C1 segment of cervical spinal cord (tissue), 14 donors: ENCODE measurements around the gene APEH.
A peak's percentile ranks its signal among the peaks of the same experiment; 100 is the strongest.
"Not testable (repeated sequence)": the region's sequence is repeated elsewhere in the genome, so short reads cannot be mapped to it uniquely, and the experiment has no call there.

ENCODE experiments used
- DNase-seq, 14 donors: peaks; one replicate each; lab custom pipeline; 2025; lab: John Stamatoyannopoulos, UW

APEH gene

DNA sequence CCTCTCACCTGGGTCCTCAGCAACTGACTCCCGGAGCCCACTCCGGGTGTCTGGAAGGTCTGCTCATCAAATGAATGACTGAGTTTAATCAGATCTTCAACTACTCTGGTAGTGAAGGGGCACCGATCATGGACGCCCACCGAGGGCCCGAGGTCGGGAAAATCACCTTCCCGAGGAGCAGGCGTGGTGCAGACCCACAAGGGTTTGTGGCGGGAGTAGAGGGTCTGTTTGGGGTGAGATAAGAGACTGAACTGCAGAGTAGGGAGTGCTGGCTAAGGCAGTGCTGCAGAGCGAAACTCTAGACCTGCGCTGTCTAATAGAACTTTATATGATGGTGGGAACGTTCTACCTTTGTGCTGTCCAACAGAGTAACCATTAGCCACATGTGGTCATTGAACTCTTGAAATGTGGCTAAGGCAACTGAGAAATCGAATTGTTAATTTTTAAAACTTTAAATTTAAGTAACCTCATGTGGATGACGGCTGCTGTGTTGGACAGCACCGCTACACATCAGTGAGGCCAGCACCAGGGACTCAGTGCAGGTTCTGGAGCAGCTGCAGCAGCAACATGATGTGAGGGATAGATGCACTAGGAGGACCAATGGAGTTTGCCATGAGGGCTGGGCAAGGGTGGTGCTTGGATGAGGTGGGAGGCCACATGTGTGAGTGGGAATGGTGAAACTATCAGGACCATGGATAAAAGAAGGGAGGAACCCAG lies 15.9 kb downstream of the APEH start:
- DNase-seq = not testable (repeated sequence)

DNA sequence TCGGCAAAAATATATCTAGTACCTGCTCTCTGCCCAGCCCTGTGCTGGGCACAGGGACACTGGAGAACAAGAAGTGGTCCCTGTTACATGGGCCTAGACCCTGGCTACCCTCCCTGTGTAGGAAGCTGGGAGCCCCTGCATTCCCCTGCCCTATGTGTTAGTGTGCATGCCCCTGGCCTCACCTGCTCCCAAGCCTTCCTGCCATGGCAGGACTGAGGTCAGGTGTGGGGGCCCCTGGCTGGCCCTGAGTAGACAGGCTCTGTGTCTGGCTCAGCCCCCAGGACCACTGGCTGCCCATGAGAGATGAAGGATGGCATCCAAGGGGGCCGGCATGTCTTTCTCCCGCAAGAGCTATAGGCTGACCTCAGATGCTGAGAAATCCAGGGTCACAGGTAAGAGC lies 16.7 kb downstream of the APEH start:
- not testable (repeated sequence) for DNase-seq

DNA sequence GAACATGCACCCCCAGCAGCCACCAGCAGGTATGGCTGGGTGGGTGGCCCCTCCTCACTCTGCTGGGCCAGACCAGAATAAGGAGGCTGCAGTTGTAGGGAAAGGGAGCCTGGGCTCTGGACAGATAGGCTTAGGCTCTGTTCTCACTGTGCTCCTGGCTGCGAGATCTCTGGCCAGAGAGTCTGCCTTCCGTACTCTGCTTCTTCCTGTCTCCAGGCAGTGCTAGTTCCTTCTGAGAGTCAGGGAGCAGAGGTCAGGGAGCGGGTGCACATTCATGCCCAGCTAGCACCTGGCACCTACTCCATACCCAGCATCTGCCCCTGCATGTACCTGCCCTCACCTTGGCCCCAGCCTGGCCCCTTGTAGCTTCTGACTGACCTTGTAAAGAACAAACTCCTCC lies 17.3 kb downstream of the APEH start:
- DNase-seq = not testable (repeated sequence)

DNA sequence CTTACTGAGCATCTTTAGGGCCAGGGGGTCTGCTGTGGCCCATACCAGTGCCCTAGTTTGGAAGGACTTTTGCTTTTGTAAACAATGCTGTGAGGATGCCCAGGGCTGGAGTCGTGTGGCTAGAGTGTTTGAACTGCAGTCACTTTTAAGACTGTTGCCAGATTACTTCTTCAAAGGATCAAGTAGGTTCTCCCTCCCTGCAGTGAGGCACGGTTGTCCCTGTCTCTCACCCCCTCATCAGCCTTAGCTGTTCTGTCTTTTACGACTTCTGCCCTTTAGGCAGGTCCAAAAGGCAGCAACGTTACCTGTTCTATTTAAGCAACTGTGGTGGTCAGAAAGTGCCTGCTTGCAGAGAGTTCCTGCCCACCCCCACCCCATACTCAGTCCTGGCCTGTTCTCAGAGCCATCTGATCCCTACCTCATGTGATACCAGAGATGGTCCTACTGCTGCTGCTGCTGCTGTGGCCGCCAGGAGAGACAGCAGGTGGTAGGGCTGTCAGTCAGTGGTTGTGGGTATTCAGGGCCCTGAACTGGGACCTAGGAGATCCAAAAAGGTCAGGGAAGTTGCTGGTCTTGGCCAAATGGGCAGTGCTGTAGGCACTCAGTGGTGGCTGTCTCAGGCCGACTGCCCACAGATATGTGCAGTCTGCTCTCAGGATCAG lies 20.4 kb downstream of the APEH start:
- DNase-seq = not testable (repeated sequence)

DNA sequence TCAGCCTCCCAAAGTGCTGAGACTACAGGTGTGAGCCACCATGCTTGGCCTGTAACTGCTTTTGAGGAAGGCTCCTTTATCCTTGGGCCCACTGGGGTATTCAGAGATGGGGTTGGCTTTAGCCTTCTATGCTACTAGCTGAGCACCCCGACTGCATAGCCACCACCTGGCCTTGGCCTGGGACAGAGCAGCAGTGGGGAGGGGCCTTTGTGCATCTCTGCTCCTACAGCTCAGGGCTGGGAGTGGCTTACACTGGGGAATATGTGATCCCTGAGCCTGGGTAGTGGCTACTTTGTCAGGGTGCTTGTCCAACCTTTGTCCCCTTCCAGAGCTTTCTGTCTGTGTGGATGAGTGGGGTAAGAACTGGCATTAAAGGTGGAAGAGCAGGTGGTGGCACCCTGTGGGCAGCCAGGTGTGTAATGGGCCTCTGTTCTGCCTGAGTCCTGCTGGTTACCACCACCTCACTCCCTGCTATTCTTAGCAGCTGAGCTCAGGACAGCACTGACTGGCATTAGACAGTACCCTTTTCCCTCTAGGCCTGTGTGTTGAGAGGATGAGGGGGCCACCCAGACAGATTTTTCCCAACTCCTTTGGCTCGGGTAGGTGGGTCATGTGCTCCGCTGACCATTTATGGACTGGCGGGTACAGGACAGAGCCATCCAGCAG lies 21.3 kb downstream of the APEH start:
- DNase-seq = not testable (repeated sequence)

DNA sequence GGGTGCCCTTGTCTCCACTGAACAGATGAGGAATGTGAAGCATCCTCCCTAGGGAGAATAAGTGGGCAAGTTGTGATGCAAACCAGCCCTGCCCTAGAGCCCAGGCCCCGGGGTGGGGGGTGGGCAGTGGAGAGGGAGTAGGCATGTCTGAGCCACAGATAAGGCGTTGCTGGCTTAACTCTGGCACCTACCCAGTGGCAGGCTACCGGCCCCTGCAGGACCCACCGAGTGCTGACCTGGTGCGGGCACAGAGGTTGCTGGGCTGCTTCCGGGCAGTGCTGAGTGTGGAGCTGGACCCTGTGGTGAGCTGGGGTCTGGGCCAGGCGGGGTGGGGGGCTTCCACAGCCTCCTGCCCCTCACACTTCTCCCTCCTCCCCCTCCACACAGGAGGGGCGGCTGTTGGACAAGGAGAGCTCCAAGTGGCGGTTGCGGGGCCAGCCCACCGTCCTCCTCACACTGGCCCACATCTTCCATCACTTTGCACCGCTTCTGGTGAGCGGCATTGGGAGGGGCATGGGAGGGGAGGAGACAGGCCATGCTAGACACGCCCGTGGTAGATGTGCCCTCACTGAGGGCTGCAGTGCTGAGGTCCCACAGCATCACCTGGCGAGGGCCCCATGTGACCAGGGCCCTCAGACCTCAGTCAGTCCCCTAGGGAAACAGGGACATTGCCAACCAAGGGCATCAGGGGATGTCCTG lies 25.3 kb downstream of the APEH start:
- DNase-seq = no peak

DNA sequence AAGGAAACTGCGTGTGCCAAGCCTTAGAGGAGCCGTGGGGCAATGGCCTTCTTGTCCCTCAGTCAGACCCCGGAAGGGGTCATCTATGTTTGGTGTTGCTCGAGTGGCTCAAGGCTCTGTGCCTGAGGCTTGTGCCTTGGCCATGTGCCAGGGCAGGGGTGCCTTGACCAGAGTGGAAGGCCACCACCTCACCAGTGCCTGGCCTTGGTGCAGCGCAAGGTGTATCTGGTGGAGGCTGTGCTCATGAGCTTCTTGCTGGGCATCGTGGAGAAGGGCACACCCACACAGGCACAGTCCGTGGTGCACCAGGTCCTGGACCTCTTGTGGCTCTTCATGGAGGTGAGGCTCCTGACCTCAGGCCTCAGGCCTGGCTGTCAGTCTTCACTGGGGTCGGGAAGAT lies 25.9 kb downstream of the APEH start:
- DNase-seq = no peak

DNA sequence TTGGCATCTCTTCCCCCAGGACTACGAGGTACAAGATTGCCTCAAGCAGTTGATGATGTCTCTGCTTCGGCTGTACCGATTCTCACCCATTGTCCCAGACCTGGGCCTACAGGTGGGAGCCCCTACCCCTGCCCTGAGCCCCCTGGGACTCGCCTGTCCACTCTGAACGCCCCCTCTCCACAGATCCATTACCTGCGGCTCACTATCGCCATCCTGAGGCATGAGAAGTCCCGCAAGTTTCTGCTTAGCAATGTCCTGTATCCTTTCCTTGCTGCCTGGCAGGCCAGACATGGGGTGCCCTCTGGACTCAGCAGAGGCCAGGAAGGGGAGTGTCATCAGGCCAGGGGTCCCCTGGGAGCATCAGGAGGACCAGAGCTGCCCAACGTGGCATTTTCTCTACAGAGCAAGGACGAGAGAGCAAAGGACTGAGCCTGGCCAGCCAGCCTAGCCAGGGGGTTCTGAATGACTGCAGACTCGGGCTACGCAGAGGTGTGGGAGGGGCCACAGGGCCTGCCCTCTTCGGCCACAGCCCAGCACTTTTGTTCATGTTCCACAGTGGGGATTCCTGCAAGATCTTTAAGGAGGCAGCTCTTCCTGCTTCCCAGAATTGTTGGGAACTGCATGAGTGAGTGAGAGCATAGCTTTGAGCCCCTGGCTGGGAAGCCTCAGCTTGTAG lies 26.4 kb downstream of the APEH start:
- DNase-seq = no peak

DNA sequence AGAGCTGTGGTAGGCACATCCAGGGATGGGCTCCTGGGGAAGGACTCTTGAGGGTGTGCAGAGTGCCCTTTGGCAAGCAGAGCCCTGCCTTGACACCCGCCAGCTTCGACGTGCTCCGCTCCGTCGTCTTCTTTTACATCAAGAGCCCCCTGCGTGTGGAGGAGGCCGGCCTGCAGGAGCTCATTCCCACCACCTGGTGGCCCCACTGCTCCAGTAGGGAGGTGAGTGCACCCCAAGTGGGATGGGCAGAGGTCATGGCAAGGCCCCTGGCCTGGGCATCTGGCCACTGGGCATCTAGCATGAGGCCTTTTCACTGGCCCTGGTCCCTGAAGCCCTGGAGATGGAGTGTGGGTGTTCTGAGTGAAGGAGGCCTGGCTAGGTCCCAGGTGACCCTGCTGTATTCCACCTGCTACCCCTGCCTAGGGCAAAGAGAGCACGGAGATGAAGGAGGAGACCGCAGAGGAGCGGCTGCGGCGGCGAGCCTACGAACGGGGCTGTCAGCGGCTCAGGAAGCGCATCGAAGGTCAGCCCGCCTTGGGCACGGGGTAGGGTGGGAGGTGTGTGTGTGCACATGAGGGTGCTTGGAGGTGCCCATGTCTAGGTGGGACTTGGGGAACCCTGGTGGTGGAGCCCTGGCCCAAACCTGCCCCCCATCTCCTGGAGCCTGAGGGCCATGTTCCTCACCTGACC lies 27.4 kb downstream of the APEH start:
- no peak for DNase-seq

DNA sequence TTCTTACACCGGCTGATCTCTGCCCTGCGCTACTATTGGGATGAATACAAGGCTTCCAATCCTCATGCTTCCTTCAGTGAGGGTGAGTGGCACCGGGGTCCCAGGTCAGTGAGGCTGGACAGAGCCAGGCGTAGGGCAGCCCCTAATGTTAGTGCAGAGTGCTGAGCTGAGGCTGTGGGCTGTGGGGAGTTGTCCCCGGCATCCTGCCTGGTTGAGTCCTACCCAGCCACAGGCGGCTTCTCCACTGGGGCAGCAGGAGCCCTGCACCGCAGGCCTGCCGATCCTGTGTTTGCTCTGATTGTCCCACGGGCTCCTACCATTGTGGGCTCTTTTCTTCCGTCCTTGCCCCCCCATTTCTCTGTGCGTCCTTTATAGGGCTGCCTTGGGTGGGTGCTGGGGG lies 28.5 kb downstream of the APEH start:
- DNase-seq = no peak

DNA sequence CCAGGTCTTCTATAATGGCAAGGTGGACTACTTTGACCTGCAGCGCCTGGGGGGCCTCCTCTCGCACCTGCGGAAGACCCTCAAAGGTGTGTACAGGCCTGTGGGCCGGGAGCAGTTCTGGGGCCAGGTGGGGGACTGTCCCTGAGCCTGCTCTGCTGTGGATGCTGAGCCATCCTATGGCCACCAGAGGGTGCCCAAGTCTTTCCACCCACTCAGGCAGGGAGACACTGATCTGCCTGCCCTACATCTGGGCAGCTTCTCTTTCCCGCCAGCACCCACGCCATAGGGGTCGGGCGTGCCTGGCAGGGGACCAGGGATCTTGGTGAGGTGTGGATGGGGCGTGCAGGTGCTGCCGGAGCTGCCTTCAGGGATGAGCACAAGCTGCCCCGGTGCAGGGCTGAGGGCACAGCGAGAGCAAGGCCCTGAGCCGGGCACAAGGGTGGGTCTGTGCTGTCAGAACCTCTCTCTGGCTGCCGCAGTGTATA lies 29.3 kb downstream of the APEH start:
- peak in 5 of 14 donors; percentile 5 to 36 (median 10) for DNase-seq

DNA sequence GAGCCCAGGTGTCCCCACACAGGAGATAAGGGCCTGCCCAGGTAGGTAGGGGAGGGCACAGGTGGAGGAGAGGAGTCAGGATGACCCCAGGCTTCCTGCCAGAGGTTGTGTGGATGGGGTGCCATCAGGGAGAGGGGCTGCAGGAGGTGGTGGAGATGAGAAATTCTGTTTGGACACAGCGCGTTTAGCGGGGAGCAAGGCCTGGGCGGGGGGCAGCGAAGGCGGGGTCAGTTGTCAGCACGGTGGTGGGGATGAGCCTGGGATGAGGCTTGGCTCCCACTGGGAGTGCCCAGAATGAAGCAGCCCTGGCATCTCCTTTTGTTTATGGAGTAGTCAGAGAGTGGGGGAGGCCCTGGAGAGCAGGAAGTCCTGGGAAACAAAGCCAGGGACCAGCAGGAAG lies 29.8 kb downstream of the APEH start:
- DNase-seq = no peak

DNA sequence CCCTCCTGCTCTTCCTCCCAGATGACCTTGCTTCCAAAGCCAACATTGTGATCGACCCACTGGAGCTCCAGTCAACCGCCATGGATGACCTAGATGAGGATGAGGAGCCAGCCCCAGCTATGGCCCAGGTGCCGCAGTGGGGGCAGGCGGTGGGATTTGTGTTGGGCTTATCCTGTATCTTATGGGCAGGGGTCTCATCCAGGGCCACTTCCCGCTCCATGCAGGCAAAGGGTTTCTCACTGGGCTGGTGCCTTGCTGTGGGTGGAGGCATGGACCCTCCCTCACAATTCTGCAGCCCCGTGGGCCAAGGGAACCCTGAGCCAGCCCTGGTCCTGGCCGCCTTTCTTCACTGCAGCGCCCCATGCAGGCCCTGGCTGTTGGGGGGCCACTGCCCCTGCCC lies 30.5 kb downstream of the APEH start:
- no peak for DNase-seq

DNA sequence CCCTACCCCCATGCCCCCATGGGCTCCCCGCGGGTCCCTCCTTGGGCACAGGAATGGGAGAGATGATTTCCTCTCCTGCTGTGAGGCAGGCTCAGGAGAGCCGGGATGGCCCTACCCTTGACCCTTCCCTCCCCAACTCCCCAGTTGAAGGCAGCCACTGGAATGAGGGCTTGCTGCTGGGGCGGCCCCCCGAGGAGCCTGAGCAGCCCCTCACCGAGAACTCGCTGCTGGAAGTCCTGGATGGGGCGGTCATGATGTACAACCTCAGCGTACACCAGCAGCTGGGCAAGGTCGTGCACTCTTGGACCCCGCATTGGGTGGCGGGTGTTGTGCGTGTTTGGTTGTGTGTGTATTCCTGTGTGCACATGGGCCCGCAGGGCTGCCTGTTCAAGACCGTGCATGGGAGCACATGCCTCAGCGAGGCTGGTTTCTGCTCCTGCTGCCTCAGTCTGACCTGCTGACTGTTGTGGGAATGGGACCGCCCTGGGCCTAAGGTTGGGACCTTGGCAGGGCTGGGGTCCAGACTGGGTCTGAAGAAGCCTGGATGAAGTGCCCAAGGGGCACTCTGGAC lies 31.3 kb downstream of the APEH start:
- DNase-seq = no peak

DNA sequence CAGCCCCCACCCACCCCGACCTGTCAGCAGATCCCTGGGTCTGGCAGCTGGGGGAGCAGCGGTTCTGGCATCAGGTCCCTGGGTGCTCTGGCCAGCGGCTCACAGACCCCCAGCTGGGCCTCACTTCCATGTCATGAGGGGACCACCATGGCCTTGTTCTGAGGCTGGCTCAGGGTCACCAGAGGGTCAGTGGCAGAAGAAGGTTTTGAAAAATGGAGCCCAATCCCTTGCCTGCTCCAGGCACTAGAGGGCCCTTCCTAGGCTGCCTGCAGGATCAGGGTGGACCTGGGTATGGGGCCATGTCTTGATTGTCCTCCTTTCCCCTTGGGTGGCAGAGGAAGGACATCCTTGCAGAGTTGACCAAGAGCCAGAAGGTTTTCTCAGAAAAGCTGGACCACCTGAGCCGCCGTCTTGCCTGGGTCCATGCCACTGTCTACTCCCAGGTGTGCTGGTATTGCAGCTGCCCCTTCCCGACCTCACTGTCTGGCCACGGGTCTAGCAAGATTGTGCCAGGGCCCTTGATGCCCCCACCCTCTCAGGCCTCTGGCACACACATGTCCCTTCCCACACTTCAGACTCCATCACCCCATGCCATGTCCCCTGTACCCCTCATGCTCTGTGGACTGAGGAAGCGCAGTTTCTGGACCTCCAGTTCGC lies 32.4 kb downstream of the APEH start:
- no peak for DNase-seq

DNA sequence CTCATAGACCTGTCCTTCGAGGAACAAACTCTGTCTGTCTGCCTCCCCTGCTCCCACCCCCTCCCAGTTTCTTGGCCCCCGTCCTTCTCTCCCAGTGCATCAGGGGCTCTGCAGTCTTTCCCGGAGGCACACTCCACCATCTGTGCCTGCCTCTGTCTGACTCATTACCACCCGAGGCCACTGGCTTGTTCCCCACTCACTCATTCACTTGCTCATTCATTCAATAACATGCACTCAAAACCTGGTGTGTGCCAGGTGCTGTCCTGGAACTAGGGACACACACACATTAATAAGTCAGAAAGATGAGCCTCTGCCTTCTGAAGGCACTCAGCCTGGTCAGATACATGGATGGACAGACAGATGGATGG lies 32.9 kb downstream of the APEH start:
- DNase-seq = no peak

DNA sequence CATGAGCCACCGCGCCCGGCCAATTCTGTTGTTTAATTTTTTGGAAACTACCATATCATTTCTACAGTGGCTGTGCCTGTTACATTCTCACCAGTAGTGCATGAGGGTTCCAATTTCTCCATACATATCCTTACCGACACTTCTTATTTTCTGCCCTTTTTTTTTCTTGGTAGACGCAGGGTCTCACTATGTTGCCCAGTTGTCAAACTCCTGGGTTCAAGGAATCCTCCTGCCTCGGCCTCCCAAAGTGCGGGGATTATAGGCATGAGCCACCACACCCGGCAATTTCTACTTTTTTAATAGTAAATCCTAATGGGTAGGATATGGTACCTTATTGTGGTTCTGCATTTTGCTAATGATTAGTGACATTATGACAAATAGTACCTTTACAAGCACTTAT lies 35.7 kb downstream of the APEH start:
- DNase-seq = no peak

DNA sequence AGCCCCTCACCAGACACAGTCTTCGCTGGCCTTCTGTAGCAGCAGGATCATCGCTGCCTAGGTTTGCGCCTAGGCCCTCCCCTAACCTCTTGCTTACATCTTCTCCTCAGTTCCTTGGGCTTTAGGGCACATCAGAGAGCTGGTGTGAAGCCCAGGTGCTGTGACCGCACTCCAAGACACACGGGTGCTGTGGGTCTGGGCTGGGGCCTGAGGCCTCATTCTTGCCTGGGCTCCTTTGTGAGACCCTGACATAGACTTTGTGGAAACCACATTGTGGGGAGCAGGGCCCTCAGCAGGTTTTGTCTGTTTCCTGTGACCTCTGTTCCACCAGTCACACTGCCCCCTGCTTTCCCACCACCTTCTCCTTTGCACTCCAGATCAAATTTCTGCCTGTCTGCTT lies 37.3 kb downstream of the APEH start:
- DNase-seq = no peak

DNA sequence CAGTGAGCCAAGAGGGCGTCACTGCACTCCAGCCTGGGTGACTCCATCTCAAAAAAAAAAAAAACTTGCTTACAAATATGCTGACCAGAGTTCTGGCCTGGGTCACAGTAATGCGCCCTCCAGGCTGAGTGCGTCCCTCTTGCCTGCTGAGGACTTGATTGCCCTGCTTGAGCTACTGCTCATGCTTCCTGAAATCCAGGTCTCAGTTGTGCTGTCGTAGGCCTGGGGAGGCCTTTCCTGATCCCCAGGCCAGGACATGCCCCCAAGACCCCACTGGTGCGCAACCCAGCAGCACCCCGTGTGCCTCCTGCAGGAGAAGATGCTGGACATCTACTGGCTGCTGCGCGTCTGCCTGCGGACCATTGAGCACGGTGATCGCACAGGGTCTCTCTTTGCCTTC lies 38.0 kb downstream of the APEH start:
- DNase-seq = no peak

DNA sequence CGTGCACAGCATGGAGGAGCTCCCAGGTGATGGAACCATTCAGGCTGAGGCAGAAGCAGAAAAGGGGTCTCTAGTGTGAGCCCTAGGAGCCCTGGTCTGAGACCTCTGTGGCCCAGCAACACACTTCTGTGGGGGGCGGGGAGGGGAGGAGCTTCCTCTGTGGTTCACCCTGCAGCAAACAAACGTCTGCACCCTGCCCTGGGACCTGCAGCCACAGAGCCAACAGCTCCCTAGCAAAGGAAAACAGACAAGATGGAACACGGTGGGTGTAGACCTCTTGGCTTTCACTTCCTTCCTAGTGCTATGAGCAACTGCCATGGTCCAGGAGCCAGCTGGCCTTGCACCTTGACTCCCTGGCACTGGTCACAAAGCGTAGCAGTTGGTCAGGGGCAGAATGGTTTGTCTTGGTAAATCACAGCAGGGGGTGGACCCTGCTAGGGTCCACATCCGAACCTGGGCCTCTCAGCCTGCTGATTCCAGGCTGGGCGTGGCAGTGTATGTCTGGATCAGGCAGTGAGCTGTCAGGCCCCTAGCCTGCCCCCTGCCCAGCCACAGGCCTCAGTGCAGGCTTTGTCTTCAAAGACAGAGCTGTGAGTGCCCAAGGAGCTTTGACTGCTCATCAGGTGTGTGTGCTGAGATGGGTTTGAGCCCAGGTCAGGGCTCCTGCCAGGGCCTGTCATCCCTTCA lies 38.6 kb downstream of the APEH start:
- no peak for DNase-seq
